Upper lobe of right lung (tissue), 1 donor: ENCODE data around the gene PSORS1C2. TPM values are rescaled to one million over a fixed set of nuclear protein-coding genes. Genes with fewer than 3 reads are reported as not detected.
"Not testable (repeated sequence)": the region's sequence is repeated elsewhere in the genome, so short reads cannot be mapped to it uniquely, and the experiment has no call there.

Experiments
- ATAC-seq: fragments of 200-7000 bp; cut with Tn5 transposase; one replicate; pipeline ENCODE4 v1.9.1; 2020; ENCODE audit warnings: mild to moderate bottlenecking, moderate library complexity
- DNase-seq: peaks from one replicate; pipeline ENCODE4 v3.0.0-alpha.2; 2020
- H3K27ac ChIP-seq: fragments of 200-600 bp; one replicate; pipeline ENCODE4 v1.8.0; 2022
- H3K27me3 ChIP-seq: fragments of 200-600 bp; one replicate; pipeline ENCODE4 v1.8.0; 2022; ENCODE audit warnings: mild to moderate bottlenecking
- H3K36me3 ChIP-seq: fragments of 200-600 bp; one replicate; pipeline ENCODE4 v1.8.0; 2022
- H3K4me1 ChIP-seq: fragments of 200-600 bp; one replicate; pipeline ENCODE4 v1.8.0; 2022
- H3K4me3 ChIP-seq: fragments of 200-600 bp; one replicate; pipeline ENCODE4 v1.8.0; 2022; ENCODE audit warnings: mild to moderate bottlenecking
- H3K9me3 ChIP-seq: fragments of 200-600 bp; one replicate; pipeline ENCODE4 v1.8.0; 2022
- intact Hi-C: fragments of 100-400 bp; cut with DNase I; formaldehyde crosslinking; loops from one replicate; pipeline ENCODE4 v1.11.0; 2022
- long read RNA-seq: library from polyadenylated mRNA; unstranded; transcript quantifications from one replicate; pipeline ENCODE4 v2.0.0, GENCODE V29; 2021
- total RNA-seq: library from RNA; stranded (reverse); fragmentation: NEBNext Ultra II Directional; extraction: Animal tissue kit (Norgen Biotek cat#: 25700); gene quantifications from one replicate; pipeline ENCODE4 v1.2.1, GENCODE V29; 2021
- TF ChIP-seq, protein P1 (sequence below): fragments of 200-600 bp; IDR thresholded peaks from one replicate; pipeline ENCODE4 v1.8.0; 2022; ENCODE audit warnings: antibody characterized with exemption
- donor health status: DM: no; HTN: yes; CAD: no; lungs with severe emphysema.

PSORS1C2 gene
- total RNA-seq, result not detected
- long read RNA-seq, result 0 reads

DNA sequence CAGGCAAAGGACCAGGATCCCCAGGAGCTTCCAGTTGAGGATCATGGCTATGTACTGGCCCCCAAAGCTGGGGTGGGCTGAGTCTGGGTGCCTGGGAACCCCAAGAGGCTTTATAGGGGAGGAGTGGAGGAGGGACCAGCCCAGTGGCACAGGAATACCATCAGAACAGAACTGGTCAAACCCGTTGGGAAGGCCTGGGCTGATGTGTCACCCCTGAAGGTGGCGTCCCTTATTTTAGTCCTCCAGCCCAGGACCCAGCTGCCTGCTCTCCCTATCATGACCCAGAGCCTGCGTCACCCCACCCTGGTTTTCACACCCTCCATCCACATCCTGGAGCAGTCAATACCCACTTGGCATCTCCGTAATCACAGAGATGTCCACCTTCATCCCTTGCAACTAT, at the start of gene PSORS1C2:
TSS of gene PSORS1C2 (minus strand) at position 85 of the 400 bp plus-strand sequence. CDS start at position 45, 40 bp downstream.
- Histone ChIP-seq H3K9me3 (no peaks in the 10 kb centered on the region), H3K27me3 (no peaks in the 10 kb centered on the region), H3K27ac (no peak within 1 kb of the TSS), H3K36me3 (no peaks in the 10 kb centered on the region), H3K4me3 (no peak within 1 kb of the TSS), H3K4me1 (peaks cover 4% of the 10 kb centered on the region)
- DNase-seq (no peak), ATAC-seq (no peak)
- intact Hi-C loops, result loop anchor here (5.0 kb wide), 2 partner anchors 53 to 238 kb away; no protein-coding TSS in a partner anchor
- TF ChIP-seq, protein P1, sequence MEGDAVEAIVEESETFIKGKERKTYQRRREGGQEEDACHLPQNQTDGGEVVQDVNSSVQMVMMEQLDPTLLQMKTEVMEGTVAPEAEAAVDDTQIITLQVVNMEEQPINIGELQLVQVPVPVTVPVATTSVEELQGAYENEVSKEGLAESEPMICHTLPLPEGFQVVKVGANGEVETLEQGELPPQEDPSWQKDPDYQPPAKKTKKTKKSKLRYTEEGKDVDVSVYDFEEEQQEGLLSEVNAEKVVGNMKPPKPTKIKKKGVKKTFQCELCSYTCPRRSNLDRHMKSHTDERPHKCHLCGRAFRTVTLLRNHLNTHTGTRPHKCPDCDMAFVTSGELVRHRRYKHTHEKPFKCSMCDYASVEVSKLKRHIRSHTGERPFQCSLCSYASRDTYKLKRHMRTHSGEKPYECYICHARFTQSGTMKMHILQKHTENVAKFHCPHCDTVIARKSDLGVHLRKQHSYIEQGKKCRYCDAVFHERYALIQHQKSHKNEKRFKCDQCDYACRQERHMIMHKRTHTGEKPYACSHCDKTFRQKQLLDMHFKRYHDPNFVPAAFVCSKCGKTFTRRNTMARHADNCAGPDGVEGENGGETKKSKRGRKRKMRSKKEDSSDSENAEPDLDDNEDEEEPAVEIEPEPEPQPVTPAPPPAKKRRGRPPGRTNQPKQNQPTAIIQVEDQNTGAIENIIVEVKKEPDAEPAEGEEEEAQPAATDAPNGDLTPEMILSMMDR, result no peak

DNA sequence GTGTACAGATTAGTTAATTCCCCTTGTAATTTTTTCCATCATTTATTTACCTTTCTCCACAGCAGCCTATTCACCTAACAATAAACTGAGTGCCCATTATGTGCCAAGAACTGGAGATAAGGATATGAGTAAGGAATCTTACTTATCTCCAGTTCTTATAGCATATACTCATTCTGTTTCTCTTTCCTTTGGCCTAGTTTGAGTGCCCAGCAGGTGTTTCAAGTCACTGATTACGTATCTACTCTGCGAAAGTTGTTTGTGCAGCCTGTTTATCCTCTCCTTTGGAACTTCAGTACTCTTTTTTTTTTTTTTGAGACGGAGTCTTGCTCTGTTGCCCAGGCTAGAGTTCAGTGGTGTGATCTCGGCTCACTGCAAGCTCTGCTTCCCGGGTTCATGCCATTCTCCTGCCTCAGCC, 48.9 kb upstream of the PSORS1C2 start:
- H3K36me3 ChIP-seq, result no peaks in the 10 kb centered on the region

DNA sequence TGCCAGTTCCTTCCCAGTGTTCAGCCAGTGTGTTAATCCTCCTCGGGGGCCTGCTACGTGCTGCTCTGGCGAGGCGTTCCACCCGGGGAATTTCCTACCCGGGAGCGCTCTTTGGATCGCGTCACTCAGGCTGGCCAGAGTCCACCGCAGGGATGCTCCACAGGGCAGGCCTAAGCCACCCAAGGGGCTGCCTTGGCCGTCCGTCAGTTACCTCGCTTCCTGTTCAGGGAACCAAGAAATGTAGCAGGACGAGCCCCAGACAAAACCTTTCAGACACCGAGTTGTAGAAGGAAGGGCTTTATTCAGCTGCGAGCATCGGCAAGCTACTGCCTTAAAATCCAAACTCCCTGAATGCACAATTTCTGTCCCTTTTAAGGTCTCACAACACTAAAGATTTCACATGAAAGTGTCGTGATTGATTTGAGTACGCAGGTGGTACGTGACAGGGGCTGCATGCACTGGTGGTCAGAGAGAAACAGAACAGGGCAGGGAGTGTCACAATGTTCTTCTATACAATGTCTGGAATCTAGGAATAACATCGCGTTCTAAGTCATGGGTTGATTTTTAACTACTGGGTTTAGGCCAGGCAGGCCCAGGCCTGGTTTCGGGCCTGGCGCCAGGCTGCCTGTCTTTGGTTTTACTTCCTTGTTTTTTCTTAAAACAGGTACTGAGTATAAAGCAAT, 47.3 kb upstream of the PSORS1C2 start:
- no peaks in the 10 kb centered on the region for H3K4me1 ChIP-seq
- no peaks in the 10 kb centered on the region for H3K27me3 ChIP-seq
- peak overlapping the region; percentile 30 for H3K4me3 ChIP-seq
- H3K36me3 ChIP-seq, result no peaks in the 10 kb centered on the region
- intact Hi-C loops, result no loop called here
- no peaks in the 10 kb centered on the region for H3K9me3 ChIP-seq
- ATAC-seq (no peak), DNase-seq (peak; percentile 76)
- H3K27ac ChIP-seq, result peak overlapping the region; percentile 76
- TF ChIP-seq, protein P1, result no peak

More for the DNA sequence above, 48.9 kb upstream of the PSORS1C2 start:
- DNase-seq (no peak), ATAC-seq (peak; percentile 72)
- intact Hi-C loops, result no loop called here
- Histone ChIP-seq H3K4me3 (no peak overlapping the region), H3K27me3 (no peaks in the 10 kb centered on the region), H3K9me3 (no peaks in the 10 kb centered on the region), H3K27ac (no peak overlapping the region), H3K4me1 (no peaks in the 10 kb centered on the region)
- TF ChIP-seq, protein P1, result no peak

DNA sequence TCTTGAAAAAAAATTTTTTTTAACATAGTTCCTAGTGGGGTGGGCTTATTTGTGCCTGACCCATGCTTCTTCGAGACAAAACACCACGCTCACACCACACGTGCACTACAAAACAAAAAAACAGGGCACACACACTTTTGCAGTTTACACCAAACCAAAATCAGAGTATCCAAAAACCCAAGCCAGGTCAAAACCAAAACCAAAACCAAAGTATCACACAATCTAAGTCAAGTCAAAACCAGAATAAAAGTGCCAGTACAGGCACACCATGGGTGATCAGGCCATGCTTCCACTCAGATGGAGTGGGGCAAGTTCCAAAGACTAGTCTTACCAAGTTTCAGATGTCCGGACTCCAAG, 46.8 kb upstream of the PSORS1C2 start:
- H3K36me3 ChIP-seq, H3K27me3 ChIP-seq, intact Hi-C loops, H3K4me1 ChIP-seq, H3K9me3 ChIP-seq, DNase-seq, ATAC-seq: not testable (repeated sequence)
- Histone ChIP-seq H3K4me3 (peak overlapping the region; percentile 30), H3K27ac (peak overlapping the region; percentile 76)

DNA sequence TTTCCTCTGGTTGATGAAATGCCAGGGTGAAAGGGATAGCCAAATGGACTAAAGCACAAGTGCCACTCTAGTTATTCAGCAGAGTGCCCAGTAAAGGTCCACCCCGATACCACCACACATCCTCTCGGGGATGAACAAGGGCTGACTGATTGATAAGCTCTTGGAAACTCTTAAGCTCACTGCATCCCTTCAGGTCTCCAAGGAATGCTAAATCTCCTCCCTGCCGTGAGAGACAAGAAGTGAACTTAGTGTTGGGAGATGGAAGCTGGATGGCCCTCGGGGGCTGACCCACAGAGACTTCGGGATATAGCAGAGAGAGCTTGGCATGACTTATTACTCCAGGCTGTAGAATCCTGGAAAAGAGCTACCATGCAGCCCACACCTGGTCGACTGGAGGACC, 45.0 kb upstream of the PSORS1C2 start:
- H3K27me3 ChIP-seq, H3K4me3 ChIP-seq, DNase-seq, H3K27ac ChIP-seq, ATAC-seq, H3K4me1 ChIP-seq, H3K36me3 ChIP-seq, H3K9me3 ChIP-seq, intact Hi-C loops: not testable (repeated sequence)

DNA sequence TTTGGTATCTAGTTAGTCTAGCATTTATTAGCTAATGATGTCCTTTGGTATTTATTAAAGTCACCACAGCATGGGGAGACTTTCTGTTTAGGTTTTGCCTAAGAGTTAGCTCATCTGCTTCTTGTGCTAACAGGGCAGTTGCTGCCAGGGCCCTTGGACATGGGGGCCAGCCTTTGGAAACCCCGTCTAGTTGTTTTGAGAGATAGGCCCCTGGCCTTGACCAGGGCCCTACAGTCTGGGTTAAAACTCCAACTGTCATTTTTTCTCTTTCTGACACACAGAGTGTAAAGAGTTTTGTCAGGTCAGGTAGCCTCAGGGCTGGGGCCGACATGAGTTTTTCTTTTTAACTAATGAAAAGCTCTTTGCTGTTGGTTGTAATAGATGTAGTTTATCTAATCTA, 44.4 kb upstream of the PSORS1C2 start:
- H3K27me3 ChIP-seq, DNase-seq, H3K9me3 ChIP-seq, H3K27ac ChIP-seq, ATAC-seq, intact Hi-C loops, H3K4me3 ChIP-seq, H3K36me3 ChIP-seq, H3K4me1 ChIP-seq: not testable (repeated sequence)

DNA sequence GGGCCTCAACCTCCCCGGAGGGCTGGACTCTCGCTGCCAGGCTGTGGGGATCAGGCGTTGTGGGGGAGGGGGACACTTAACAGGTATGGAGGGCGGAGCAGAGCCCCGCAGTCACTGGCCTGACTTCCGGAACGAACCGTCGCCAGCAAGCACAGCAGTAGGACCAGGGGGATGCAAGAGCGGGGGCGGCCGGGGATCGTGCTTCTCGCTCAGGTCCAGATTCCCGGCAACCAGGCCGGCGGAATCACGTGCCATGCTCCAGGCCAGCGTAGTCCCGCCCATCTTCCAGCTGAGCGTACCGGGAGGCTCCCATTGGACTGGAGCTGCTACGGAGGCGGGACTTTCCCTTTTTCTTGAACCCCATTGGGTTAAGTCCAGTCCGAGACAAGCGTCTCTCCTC, 41.6 kb upstream of the PSORS1C2 start:
- peak; percentile 86 for DNase-seq
- TF ChIP-seq, protein P1, result no peak
- H3K27ac ChIP-seq, result peak overlapping the region; percentile 32
- no peaks in the 10 kb centered on the region for H3K36me3 ChIP-seq
- peak overlapping the region; percentile 47 for H3K4me3 ChIP-seq
- ATAC-seq, result peak; percentile 99
- H3K27me3 ChIP-seq, result no peaks in the 10 kb centered on the region
- peaks cover 3% of the 10 kb centered on the region for H3K4me1 ChIP-seq
- intact Hi-C loops, result no loop called here
- H3K9me3 ChIP-seq, result no peaks in the 10 kb centered on the region
